Measurements from ENCODE around the gene TNKS1BP1. TPM values are rescaled to one million over a fixed set of nuclear protein-coding genes. Genes with fewer than 3 reads are reported as not detected.

Gene TNKS1BP1
- total and polyA plus RNA-seq, 2 of the 8 experiments (the other 6 are each of a cell fraction or from before 2014, with no cell fraction given): 50.0 to 122 TPM

DNA sequence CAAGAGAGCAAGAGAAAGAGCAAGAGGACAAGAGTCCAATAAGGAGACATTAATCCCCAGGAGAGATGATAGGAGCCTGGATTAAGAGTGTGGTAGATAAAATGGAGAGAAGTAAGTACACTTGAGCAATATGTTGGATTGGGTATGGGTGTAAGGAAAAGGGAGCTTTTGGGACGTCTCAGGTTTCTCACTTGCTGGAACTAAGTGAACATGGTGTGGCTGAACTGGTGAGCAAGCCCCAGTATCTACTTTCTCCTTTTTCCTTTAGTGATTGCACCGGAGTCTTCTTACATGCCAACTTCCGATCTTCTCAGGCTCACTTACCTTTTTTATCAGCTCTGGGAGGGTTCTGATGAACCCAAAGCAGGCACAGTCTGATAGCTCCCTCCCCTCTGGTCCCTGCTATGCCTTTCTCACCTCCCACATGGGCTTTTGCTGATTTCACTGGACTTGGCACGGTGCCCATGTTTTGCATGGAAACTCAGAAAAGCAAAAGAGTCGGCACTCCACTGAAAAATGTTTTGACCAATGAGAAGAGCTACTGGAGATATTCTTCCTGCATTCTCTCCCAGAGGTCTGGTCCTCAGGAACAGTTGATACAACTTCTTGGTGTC is 73.2 kb downstream of the TNKS1BP1 start:
- no peak overlapping the region for H3K56ac ChIP-seq (replicated peaks; ENCODE audit: insufficient read length, low read depth, low read length)
- H3K23me2 ChIP-seq (ENCODE audit: low read depth, low read length): no peaks in the 10 kb centered on the region
- no peak overlapping the region for H2BK12ac ChIP-seq (ENCODE audit: low read depth, low read length)
- H3K18ac ChIP-seq (ENCODE audit: extremely low read depth, low read length): no peak overlapping the region
- H3K79me2 ChIP-seq (ENCODE audit: control insufficient read depth in 1 of 2, insufficient read depth in 2 of 2, low read length in 2 of 2): no peaks in the 10 kb centered on the region
- no peaks in the 10 kb centered on the region for H3K9me3 ChIP-seq (ENCODE audit: insufficient read depth in 2 of 2, low read depth in 1 of 2, low read length in 1 of 2)
- no peak overlapping the region for H3K27ac ChIP-seq (ENCODE audit: low read depth, low read length)
- ChIA-PET CTCF (ENCODE audit: partially characterized antibody) (interaction anchor here (0.7 to 33.7 kb wide), 17 partner anchors 8 to 409 kb away, joined by 3 to 942 read pairs (median 5); partner anchors contain the start of gene APLNR), POLR2A (ENCODE audit: partially characterized antibody) (no interaction called here)
- no peak overlapping the region for H3K4me3 ChIP-seq (ENCODE audit: extremely low read depth in 1 of 4, insufficient read depth in 2 of 4, low read depth in 3 of 4, low read length in 4 of 4)
- no peak overlapping the region for H3K9ac ChIP-seq (replicated peaks in 1 of 4; ENCODE audit: extremely low read depth in 1 of 4, low read depth in 3 of 4, low read length in 3 of 4)
- no peak overlapping the region for H2BK20ac ChIP-seq (ENCODE audit: low read length)
- no peak overlapping the region for H4K5ac ChIP-seq (ENCODE audit: insufficient read length, low read depth, low read length)
- H4K20me1 ChIP-seq (replicated peaks in 1 of 2; ENCODE audit: control insufficient read depth in 1 of 2, insufficient read depth in 2 of 2, low read length in 2 of 2): no peaks in the 10 kb centered on the region
- H4K8ac ChIP-seq (ENCODE audit: extremely low read depth, insufficient read depth, low read length): no peak overlapping the region
- no peak overlapping the region for H3K4me2 ChIP-seq (ENCODE audit: insufficient read depth in 1 of 2, low read depth in 2 of 2, low read length in 2 of 2)
- H3K27me3 ChIP-seq (replicated peaks in 1 of 4; ENCODE audit: control insufficient read depth in 3 of 4, extremely low read depth in 1 of 4, insufficient read depth in 3 of 4, low read length in 3 of 4): no peaks in the 10 kb centered on the region
- H3K14ac ChIP-seq (ENCODE audit: insufficient read length): no peak overlapping the region
- WGBS, 2 experiments (ENCODE audit: extremely low coverage in 1 of 2, insufficient coverage in 1 of 2, insufficient read length in 1 of 2, insufficient replicate concordance in 2 of 2, low coverage in 1 of 2, low lambda C conversion rate in 2 of 2, missing lambda C conversion rate in 1 of 2): 66% methylated on average over 5 of the region's 5 CpGs; no CpG with 5 or more reads in 1 of the 2 experiments
- no peak overlapping the region for H2AK5ac ChIP-seq (ENCODE audit: low read depth, low read length)
- no peak overlapping the region for H3K23ac ChIP-seq (ENCODE audit: insufficient read length)
- TF ChIP-seq CBX5 (IDR thresholded peaks at IDR 0.05; ENCODE audit: low read depth, low read length): no peak
- TF ChIP-seq POLR2AphosphoS5 (IDR thresholded peaks at IDR 0.05; ENCODE audit: low read depth, low read length): no peak
- TF ChIP-seq, protein P1, sequence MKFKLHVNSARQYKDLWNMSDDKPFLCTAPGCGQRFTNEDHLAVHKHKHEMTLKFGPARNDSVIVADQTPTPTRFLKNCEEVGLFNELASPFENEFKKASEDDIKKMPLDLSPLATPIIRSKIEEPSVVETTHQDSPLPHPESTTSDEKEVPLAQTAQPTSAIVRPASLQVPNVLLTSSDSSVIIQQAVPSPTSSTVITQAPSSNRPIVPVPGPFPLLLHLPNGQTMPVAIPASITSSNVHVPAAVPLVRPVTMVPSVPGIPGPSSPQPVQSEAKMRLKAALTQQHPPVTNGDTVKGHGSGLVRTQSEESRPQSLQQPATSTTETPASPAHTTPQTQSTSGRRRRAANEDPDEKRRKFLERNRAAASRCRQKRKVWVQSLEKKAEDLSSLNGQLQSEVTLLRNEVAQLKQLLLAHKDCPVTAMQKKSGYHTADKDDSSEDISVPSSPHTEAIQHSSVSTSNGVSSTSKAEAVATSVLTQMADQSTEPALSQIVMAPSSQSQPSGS (IDR thresholded peaks at IDR 0.05; ENCODE audit: low read length): no peak
- TF ChIP-seq HDAC6 (IDR thresholded peaks at IDR 0.05; ENCODE audit: low read depth, low read length): no peak
- no peak for TF ChIP-seq PHF8 (conservative IDR thresholded peaks at IDR 0.05; ENCODE audit: low read depth, low read length)
- TF ChIP-seq KDM1A (IDR thresholded peaks at IDR 0.05; ENCODE audit: borderline replicate concordance, low read length): no peak
- TF ChIP-seq MAFK (IDR thresholded peaks at IDR 0.05; ENCODE audit: low read depth, low read length): no peak
- TF ChIP-seq SP2 (IDR thresholded peaks at IDR 0.05; ENCODE audit: low read length): no peak
- TF ChIP-seq KDM5A (IDR thresholded peaks at IDR 0.05; ENCODE audit: low read length): no peak
- no peak for TF ChIP-seq RFX5 (IDR thresholded peaks at IDR 0.05; ENCODE audit: borderline replicate concordance, low read depth, low read length)
- TF ChIP-seq GTF2F1 (IDR thresholded peaks at IDR 0.05; ENCODE audit: borderline replicate concordance, low read depth, low read length): no peak
- H3K4me1 ChIP-seq (replicated peaks in 1 of 4; ENCODE audit: control insufficient read depth in 3 of 4, insufficient read depth in 4 of 4, low read length in 3 of 4): peaks cover 0 to 2% (median 0%) of the 10 kb centered on the region in 4 experiments; a peak in 1 of 7 replicates
- no peaks in the 10 kb centered on the region for H3K79me1 ChIP-seq (ENCODE audit: low read depth, low read length)
- H2AFZ ChIP-seq (ENCODE audit: low read length): no peak overlapping the region
- H4K91ac ChIP-seq (replicated peaks; ENCODE audit: insufficient read length, low read length): no peak overlapping the region
- DNase-seq (ENCODE audit: low read depth in 1 of 2, low spot score in 2 of 2) (no peak), FAIRE-seq (no peak)
- H2BK15ac ChIP-seq (ENCODE audit: low read length): no peak overlapping the region
- no peak overlapping the region for H2BK120ac ChIP-seq (replicated peaks; ENCODE audit: low read depth, low read length)
- H3K4ac ChIP-seq (replicated peaks; ENCODE audit: insufficient read length, low read depth, low read length): no peak overlapping the region
- H3K36me3 ChIP-seq (ENCODE audit: control insufficient read depth in 2 of 4, insufficient read depth in 4 of 4, low read length in 3 of 4): no peaks in the 10 kb centered on the region
- H2BK5ac ChIP-seq (ENCODE audit: low read depth, low read length): no peak overlapping the region
